NCI-H2196 (cell line): ENCODE results near the gene KLHDC10.
"Not testable (repeated sequence)": the region's sequence is repeated elsewhere in the genome, so short reads cannot be mapped to it uniquely, and the experiment has no call there.

Experiments used
- DNase-seq: peaks from one replicate; lab custom pipeline; 2025; ENCODE audit not compliant: unreplicated experiment; lab: John Stamatoyannopoulos, UW

Gene KLHDC10

DNA sequence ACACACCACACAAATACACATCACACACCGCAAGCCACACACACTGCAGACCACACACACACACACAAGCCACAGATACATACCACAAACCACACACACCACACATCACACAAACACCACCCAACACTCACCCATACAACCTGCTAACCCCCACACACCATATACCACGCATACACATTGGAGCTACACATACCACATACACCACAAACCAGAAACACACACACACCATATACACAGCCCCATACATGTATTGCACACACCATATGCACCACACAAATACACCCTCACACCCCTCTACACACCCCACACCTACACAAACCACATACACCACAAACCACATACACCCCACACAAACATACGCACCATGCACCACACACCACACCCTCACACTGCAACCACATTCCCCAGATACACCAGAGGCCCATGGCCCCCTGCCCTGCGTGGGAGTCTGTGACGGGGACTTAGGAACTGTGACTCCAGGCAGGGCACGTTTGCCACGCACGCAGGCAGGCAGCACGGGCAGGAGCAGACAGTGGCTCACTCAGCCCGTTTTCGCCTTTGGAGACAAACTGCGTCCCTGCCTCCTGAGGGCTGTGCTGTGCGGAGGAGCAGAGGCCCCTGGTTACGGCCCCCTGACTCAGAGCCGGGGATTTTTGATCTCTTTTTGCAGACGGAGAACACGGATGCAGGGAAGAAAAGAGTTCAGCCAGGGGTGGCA is 82.3 kb downstream of the KLHDC10 start:
- DNase-seq = no peak

DNA sequence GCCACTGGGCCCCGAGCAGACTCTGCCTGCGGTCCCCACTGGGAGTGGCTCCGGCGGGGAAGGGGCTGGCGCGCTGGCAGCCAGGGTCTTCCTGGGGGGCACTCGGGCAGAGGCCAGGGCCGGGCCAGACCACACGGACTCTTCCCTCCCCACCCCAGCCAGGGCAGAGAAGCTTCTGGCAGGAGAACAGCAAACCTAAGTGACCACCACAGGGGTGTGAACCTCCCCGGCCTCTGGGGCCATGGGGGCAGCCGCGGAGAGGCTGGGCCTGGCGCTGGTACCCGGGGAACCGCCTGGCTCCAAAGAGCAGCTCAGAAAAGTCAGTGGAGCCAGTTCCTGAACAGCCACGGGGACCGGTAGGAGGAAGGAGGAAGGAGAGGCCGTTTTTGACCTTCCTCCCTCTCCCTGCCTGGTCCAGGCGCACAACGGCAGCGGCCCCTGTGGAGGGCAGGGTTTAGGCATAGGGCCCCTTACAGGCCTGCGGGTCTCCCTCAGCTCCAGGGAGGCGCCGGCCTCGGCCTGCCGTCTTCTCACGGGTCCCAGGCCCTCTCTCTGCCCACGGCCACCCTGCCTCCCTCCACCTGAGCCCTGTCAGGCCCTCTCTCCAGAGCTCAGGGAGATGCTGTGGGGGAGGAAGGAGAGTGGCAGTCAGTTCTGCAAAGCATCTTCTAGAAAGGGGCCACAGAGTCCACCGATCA is 83.0 kb downstream of the KLHDC10 start:
- no peak for DNase-seq

DNA sequence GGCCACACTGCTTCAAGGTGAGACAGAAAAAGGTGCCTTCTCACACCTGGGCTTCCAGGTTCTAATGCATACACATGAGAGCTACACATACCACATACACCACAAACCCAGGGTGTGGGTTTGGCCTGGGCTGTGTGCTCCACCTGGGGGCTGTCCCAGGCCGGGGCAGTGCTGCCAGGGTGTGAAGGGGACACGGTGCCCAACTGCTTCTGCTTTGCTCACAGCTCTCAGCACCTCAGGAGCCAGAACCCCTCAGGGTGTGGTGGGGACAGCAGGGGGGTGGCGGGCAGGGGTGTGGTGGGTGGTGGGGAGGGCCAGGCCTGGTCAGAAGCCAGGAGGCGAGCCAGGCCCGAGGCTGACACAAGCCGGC is 83.8 kb downstream of the KLHDC10 start:
- DNase-seq = no peak

DNA sequence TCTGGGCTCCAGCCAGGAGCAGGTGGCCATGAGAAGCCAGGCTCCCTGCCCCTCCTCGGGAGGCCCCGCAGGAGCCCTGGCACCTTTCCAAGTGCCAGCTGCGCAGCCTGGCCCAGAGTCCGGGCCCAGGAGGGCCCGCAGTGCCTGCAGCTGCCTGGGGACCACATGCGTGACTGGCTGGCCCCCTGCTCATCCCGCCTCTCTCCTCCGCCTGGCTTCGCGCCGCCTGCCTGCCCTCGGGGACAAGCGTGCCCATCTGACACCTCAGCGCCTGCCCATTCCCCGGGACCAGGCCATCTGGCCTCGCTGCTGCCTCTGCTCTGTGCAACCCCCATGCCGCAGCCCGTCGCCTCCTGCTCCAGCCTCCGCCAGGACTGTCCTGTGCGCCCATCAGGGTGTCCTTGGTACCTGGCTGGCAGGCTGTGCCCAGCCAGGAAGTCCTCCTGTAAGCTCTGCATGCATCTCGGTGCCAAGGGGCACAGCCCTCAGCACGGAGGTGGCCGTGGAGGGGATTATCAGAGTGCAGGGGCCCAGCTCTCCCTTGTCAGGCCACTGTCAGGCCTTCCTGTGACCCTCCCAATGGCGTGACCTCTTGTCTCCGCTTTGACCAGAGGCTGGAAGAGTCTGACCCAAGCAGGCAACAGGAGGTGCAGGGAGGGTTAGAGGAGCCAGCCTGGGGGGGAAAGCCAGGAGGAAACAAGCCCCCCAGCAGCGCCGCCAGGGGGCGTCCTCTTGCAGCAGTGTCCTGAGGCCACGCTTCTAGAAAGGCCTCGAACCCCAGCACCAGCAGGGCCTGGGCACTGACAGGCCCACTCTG is 84.4 kb downstream of the KLHDC10 start:
- peak; percentile 86 for DNase-seq

DNA sequence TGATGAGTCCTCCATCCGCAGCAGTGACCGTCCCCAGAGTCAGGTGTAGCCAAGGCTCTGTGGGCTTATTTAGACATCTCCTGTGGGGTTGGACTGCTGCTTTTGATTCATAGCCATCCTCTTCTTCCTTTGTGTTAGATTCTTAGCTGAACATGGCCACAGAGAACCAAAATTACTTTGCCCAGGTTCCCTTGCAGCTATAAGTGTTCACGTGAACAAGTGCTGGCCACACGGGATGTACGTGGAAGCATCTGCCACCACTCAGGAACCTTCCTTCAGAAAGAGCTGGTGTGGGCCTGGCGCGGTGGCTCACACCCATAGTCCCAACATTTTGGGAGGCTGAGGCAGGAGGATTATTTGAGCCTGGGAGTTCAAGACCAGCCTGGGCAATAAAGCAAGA is 85.8 kb downstream of the KLHDC10 start:
- no peak for DNase-seq

DNA sequence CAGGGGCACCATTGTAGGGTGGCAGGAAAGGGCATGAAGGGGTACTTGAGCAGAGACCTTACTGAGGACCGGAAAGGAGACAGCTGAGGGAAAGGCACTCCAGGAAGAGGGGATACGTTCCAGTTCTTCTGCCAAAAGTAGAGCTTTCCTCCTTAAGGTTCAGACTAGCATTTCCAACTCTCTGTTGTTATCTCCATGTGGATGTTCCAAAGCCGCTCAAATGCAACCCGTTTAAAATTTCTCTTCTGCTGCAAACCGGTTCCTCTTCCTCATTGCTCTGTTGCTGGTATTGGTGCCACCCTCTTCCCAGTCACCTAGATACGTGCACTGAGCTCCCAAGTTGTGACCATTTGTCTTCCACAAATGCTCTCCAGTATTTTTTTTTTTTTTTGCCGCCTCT is 87.4 kb downstream of the KLHDC10 start:
- DNase-seq = no peak

DNA sequence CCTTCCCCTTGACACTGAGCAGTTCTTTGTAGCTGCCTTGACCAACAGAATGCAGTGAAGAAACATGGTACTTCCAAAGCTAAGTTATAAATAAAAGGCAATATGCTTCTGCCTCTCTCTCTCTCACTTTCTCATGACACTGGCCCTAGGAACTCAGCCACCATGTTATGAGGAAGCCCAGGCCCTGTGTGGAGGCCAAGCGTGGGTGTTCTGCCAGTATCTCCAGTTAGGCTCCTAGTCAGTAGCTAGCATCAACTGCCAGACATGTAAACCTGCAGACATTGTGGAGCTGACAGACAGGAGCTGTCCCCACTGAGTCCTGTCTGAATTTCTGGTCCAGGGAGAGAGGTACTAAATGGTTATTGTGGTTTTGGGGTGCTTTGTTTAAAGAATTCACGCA is 89.7 kb downstream of the KLHDC10 start:
- no peak for DNase-seq

DNA sequence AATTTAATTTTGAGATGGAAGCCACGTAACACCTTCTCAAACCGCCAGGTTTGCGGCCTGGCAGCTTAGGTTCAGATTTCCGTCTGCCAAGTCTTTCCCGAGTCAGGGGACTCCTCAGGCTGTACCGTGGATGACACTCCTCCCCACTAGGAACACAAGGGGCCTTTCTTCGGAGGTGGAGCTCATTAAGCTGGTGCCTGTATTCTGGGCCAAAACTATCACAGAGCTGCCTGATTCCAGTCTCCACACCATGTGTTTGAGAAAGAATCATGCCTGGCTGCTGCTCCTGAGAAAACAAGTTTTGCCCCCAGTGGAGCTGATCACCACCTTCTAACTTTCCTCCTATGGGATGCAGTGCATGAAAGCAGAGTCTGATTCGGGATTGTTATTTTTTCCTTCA is 90.1 kb downstream of the KLHDC10 start:
- DNase-seq = no peak

DNA sequence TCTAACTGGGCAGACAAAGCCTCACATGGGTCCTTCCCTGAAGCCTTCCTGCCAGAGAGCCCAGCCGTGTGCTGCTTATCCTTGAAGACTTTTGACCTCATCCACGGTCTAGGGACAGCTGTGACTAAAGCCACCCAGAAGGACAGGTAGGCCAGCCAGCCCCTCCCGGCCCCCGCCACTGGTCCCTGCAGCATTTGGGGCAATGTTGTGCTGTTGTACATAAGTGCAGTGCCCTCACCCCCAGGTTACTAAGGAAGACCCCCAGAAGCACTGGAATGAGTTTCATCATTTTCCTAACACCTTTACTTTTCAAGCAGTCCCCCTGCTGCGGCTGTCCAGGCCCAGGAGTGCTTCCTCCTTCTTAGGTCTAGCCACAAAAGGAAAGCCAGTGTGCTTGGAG is 91.9 kb downstream of the KLHDC10 start:
- no peak for DNase-seq

DNA sequence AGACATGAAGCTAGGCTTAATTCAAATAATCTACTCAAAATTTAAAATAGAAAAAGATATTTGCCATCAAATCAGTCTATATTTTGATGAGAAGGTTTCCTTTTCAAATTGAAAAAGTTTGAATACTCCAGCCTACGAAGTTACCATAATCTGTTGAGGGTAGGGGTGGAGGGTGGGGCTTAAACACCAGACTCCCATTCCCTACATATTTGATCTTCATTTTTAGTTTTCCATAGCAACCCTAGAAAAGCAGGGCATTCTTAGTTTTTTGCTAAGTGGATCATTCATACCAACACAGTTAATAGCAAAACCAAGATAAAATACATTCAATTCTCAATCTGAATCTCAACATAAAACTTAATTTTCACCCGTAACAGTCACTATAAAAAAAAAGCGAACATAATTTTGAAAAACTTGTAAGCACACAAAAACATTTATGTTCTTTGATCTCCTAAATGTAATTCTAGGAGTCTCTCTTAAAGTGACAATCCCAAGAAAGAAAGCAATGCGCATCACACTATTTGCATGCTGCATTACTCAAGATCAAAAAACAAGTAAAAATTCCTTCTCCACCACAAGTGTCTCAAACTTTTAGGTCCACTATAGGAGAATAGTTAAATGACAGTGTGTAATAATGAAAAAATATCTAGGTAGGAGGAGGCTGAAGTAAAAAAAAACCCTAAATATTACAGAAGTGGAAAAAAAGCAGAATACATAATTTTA is 104.1 kb downstream of the KLHDC10 start:
- no peak for DNase-seq

DNA sequence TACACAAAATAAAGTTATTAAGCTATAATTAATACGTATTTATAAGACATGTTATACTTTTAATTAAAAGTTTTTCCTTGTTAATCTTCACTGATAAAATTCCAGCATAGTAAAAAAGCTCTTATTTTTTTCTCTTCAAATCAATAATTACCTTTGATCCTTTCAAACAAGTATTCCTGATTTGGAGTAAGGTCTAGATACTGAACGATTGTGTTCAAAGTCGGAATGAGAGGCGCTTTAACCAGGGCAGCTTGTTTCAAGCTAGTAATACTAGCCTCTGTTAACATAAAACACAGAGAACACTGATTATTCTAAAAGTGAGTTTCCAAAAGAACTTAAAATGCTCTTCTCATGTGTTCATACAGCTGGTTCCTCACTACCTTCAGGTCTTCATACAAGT is 107.9 kb downstream of the KLHDC10 start:
- DNase-seq = no peak

DNA sequence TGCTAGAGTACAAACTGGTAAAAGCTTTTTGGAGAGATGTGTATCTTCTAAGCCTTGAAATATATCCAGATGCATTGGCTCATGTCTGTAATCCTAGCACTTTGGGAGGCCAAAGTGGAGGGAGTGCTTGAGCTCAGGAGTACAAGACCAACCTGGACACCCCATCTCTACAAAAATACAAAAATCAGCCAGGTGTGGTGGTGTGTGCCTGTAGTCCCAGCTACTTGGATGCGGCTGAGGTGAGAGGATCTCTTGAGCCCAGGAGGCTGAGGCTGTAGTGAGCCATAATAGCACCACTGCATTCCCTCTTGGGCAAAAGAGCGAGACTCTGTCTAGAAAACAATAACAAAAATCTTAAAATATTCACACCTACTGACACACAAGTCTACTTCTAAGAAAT is 109.3 kb downstream of the KLHDC10 start:
- DNase-seq = no peak

DNA sequence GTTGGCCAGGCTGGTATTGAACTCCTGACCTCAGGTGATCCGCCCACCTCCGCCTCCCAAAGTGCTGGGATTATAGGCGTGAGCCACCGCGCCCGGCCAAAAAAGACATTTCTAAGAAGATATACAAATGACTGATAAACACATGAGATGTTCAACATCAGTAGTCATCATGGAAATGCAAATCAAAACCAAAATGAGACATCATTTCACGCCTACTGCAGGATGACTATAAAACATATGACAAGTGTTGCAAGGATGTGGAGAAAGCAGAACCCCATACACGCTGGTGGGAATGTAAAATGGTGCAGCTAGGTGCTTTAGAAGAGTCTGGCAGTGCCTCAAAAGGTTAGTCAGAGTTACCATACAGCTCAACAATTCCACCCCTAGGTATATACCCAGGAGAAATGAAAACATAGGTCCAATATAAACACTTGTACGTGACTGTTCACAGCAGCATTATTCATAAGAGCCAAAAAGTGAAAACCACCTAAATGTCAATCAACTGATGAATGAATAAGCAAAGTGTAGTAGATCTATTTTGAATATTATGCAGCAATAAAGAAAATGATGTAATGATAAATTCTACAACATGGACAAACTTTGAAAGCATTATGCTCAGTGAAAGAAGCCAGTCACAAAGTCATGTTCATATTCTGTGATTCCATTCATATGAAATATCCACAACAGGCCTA is 110.4 kb downstream of the KLHDC10 start:
- DNase-seq = no peak

DNA sequence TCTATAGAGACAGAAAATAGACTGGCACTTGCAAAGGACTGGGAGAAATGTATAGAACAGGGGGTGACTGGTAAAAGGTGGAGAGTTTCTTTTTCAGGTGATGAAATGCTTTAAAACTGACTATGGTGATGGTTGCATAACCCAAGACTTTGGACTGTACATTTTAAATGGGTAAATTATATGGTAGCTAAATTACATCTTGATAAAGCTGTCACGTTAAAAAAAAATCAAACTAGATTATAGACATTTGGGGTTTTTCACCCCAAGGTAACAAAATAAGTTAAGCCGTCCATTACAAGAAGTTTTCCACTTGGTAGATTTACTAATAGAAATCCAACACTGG is 110.9 kb downstream of the KLHDC10 start:
- DNase-seq = no peak

DNA sequence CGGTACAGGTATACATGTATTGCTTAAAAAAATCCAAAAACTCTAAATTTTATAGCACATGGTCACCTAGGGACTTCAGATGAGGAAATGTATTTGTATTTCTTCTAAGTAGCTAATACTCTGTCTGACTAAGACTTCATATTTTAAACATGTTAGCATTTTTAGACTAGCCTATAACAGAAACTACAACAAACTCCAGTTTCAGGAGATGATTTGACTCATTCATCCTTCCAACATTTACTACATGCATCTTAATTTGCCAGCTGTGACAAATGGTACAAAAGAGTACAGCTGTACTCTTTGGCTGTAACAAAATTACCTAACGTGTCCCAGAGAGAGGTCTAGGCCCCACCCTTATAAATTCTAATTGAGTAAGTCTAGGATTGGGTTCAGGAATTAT is 112.7 kb downstream of the KLHDC10 start:
- no peak for DNase-seq

DNA sequence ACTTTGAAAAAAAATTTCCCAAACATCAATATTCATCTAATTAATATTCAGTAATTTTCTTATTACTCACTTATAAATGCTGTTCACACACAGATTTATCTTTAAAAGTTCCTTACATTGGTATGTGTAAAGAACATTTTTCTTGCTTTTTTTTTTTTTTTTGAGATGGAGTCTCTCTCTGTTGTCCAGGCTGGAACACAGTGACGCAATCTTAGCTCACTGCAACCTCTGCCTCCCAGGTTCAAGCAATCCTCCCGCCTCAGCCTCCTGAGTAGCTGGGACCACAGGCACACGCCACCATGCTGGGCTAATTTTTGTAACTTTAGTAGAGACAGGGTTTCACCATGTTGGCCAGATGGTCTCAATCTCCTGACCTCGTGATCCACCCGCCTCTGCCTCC is 114.0 kb downstream of the KLHDC10 start:
- not testable (repeated sequence) for DNase-seq
